GM23248 (cell line): ENCODE data around the gene INPP5D.

Experiments used
- EZH2 ChIP-seq: fragments of 200-600 bp; sonication (generic); IDR thresholded peaks from 2 replicates; pipeline ENCODE4 v1.6.1; 2018; ENCODE audit warnings: antibody characterized with exemption, mild to moderate bottlenecking; ENCODE audit not compliant: insufficient read depth, poor library complexity, severe bottlenecking
- EZH2phosphoT487 ChIP-seq: fragments of 200-600 bp; sonication (generic); IDR thresholded peaks from 2 replicates; pipeline ENCODE4 v1.6.1; 2018; ENCODE audit warnings: antibody characterized with exemption, moderate library complexity, mild to moderate bottlenecking, low read depth; ENCODE audit not compliant: insufficient read depth

- TF ChIP-seq EZH2 (no peak), EZH2phosphoT487 (no peak)
Observed at GRCh38 chr2:233080836-233081229, 20.7 kb downstream of the INPP5D start.
